Right lobe of liver (tissue), 4 donors: ENCODE results near the gene NYAP1.

Experiments used
- POLR2A ChIP-seq: fragments of 450-650 bp; IDR thresholded peaks from one replicate; pipeline ENCODE4 v1.6.1; 2017; ENCODE audit warnings: antibody characterized with exemption, mild to moderate bottlenecking
- TF ChIP-seq, protein P1 (sequence below), 4 donors: fragments of 200-600 bp in 3 of 4; fragments of 450-650 bp in 1 of 4; IDR thresholded peaks; one replicate each; pipeline versions ENCODE4 v1.5.1 to v1.8.0; 2016 to 2022; ENCODE audit warnings: antibody characterized with exemption in 4 of 4, mild to moderate bottlenecking in 2 of 4
- donor health status: DM: no; HTN: no; CAD: no.
- donor health status: DM: no; HTN: no; CAD: no.
- donor health status: DM: no; HTN: yes; CAD: no.

DNA sequence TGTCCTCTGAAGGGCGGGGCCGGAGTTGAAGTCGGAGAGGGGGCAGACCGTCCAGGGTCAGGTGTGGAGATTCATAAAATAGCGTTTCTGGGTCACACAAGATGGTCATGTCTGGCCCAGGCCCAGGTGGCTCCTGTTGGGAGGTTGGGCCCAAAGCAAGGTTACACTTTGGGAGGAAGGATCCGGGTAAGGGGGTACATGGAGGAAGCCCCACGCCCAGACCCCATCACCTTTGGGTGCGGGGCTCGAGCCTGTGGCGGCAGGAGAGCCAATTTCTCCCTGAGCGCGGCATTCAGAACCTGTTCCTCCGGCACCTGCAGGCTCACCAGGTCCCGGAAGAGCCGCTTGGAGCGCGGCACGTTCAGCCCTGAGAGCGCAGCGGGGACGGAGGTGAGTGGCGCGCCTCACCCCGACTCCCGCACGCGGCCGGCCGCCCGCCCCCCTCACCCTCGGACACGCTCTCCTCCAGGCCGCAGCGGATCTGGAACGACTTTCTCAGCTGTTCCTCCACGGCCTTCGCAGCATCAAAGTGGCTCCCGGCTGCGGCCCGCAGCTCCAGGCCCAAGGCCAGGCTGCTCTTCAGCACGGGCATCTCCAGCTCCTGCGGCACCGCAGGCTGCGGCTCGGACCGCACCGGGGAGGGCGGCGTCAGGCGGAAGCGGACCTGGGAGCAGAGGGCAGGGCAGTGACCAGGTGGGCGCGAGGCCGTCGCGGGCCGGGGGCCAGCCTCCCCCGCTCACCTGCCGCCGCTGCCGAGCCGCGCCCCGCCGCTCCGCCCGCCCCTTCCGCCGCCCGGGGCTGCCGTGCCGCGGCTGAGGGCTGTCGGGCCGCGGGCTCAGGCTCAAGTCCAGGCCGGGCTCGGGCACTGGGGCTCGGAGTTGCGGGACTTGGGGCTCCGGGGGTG lies 48.1 kb upstream of the NYAP1 start:
- TF ChIP-seq, protein P1, sequence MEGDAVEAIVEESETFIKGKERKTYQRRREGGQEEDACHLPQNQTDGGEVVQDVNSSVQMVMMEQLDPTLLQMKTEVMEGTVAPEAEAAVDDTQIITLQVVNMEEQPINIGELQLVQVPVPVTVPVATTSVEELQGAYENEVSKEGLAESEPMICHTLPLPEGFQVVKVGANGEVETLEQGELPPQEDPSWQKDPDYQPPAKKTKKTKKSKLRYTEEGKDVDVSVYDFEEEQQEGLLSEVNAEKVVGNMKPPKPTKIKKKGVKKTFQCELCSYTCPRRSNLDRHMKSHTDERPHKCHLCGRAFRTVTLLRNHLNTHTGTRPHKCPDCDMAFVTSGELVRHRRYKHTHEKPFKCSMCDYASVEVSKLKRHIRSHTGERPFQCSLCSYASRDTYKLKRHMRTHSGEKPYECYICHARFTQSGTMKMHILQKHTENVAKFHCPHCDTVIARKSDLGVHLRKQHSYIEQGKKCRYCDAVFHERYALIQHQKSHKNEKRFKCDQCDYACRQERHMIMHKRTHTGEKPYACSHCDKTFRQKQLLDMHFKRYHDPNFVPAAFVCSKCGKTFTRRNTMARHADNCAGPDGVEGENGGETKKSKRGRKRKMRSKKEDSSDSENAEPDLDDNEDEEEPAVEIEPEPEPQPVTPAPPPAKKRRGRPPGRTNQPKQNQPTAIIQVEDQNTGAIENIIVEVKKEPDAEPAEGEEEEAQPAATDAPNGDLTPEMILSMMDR (IDR thresholded peaks at IDR 0.05), result no peak
- no peak for TF ChIP-seq POLR2A
